NCI-H748 (cell line): ENCODE measurements around the gene FAM209A.
"Not testable (repeated sequence)": the region's sequence is repeated elsewhere in the genome, so short reads cannot be mapped to it uniquely, and the experiment has no call there.

ENCODE experiments used
- DNase-seq: peaks from one replicate; lab custom pipeline; 2025; ENCODE audit not compliant: unreplicated experiment; lab: John Stamatoyannopoulos, UW

The FAM209A gene

GRCh38 chr20:56524444-56524843 is at the start of gene FAM209A:
Gene FAM209A, plus strand, starts transcription at chr20:56524744. Its CDS starts 65 bp downstream, at chr20:56524809.
- DNase-seq, result not testable (repeated sequence)

GRCh38 chr20:56483970-56484369 is 40.6 kb upstream of the FAM209A start:
- DNase-seq, result no peak

GRCh38 chr20:56487216-56487615 is 37.3 kb upstream of the FAM209A start:
- no peak for DNase-seq

- DNase-seq, result no peak
Observed at GRCh38 chr20:56488566-56488965, 36.0 kb upstream of the FAM209A start.

GRCh38 chr20:56501116-56501515 is 23.4 kb upstream of the FAM209A start:
- DNase-seq, result no peak

GRCh38 chr20:56503916-56504315 is 20.6 kb upstream of the FAM209A start:
- no peak for DNase-seq

- DNase-seq, result no peak
Observed at GRCh38 chr20:56504373-56505005, 20.1 kb upstream of the FAM209A start.

GRCh38 chr20:56506103-56506502 is 18.4 kb upstream of the FAM209A start:
- no peak for DNase-seq

- no peak for DNase-seq
Observed at GRCh38 chr20:56511926-56512325, 12.6 kb upstream of the FAM209A start.

- no peak for DNase-seq
Observed at GRCh38 chr20:56513161-56514150, 11.1 kb upstream of the FAM209A start.

- DNase-seq, result no peak
Observed at GRCh38 chr20:56516631-56517030, 7.9 kb upstream of the FAM209A start.

GRCh38 chr20:56517211-56517610 is 7.3 kb upstream of the FAM209A start:
- no peak for DNase-seq

- no peak for DNase-seq
Observed at GRCh38 chr20:56517641-56518040, 6.9 kb upstream of the FAM209A start.

- DNase-seq, result no peak
Observed at GRCh38 chr20:56518126-56518525, 6.4 kb upstream of the FAM209A start.

- DNase-seq, result no peak
Observed at GRCh38 chr20:56518721-56519398, 5.7 kb upstream of the FAM209A start.

- DNase-seq, result no peak
Observed at GRCh38 chr20:56519551-56519950, 5.0 kb upstream of the FAM209A start.

- DNase-seq, result no peak
Observed at GRCh38 chr20:56520180-56520579, 4.4 kb upstream of the FAM209A start.

GRCh38 chr20:56520746-56521354 is 3.7 kb upstream of the FAM209A start:
- not testable (repeated sequence) for DNase-seq

- DNase-seq, result no peak
Observed at GRCh38 chr20:56522311-56522710, 2.2 kb upstream of the FAM209A start.

GRCh38 chr20:56527521-56527920 is 3.0 kb downstream of the FAM209A start:
- no peak for DNase-seq

- not testable (repeated sequence) for DNase-seq
Observed at GRCh38 chr20:56532946-56533345, 8.4 kb downstream of the FAM209A start, which contains the start of gene FAM209B. Gene FAM209B, plus strand, starts transcription at chr20:56533246. Its CDS starts 96 bp downstream, at chr20:56533342.
